Measurements from ENCODE around the gene RAD23B.
A peak's percentile ranks its signal among the peaks of the same experiment; 100 is the strongest.

Gene RAD23B

GRCh38 chr9:107269254-107269653, 13.8 kb upstream of the RAD23B start:
- DNase-seq (ENCODE audit: low read depth in 2 of 2) = no peak

DNA sequence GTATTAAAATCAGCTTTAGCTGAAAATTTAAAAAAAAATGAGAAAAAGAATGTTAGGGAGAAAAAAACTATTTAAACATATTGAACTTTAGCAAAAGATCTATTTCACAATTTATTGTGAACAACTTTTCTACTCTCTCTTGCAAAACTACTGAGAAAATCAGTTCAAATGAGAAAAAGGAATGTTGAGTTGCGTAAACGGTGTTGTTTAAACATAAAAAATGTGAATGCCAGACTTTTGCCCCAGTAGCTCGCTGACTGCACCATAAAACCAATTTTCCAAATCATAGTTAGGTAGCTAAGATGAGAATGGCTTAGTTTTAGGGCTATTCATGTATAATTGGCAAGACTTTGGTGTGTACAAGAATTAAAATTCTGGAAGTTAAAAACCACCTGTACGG, 13.4 kb upstream of the RAD23B start:
- no peak for DNase-seq (ENCODE audit: low read depth in 2 of 2)

GRCh38 chr9:107270082-107270481, 13.0 kb upstream of the RAD23B start:
- no peak for DNase-seq (ENCODE audit: low read depth in 2 of 2)

- no peak for DNase-seq (ENCODE audit: low read depth in 2 of 2)
Measured at GRCh38 chr9:107270580-107270979, 12.5 kb upstream of the RAD23B start.

GRCh38 chr9:107273634-107274033, 9.4 kb upstream of the RAD23B start:
- DNase-seq (ENCODE audit: low read depth in 2 of 2) = no peak

DNA sequence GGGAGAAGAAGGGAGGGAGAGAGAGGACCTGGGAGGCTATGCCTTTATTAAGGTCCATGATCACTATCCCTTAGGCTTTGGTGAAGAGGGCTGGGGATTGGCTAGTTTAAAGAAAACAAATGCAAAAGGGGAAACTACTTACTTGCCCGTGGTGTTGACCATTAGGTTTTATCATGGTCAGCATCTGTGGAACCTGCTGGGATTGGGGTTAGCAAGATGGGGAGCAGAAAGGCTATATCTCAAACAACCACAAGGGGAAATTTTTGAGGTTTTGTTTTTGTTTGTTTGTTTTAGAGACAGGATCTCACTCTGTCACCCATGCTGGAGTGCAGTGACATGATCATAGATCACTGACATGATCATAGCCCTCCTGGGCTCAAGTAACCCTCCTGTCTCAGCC, 9.0 kb upstream of the RAD23B start:
- no peak for DNase-seq (ENCODE audit: low read depth in 2 of 2)

DNA sequence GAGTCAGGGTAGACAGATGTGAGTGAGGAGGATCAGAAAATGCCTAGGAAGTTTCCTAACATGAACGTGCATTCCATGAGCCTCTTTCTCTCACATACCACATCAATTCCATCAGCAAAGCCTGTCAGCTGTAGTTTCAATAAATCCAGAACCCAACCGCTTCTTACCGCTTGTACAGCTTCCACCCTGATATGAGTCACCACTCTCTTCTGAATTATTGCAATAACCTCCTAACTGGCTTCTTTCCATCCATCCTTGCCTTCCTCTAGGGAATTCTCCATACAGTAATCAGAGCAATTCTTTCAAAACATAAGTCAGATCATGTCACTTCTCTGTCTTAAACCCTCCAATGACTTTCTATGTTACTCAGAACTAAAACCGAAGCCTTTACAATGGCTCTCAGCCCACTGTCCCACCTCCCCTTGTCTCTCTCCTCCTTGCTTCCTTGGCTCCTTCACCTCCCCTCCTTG, 8.1 kb upstream of the RAD23B start:
- no peak for DNase-seq (ENCODE audit: low read depth in 2 of 2)

DNA sequence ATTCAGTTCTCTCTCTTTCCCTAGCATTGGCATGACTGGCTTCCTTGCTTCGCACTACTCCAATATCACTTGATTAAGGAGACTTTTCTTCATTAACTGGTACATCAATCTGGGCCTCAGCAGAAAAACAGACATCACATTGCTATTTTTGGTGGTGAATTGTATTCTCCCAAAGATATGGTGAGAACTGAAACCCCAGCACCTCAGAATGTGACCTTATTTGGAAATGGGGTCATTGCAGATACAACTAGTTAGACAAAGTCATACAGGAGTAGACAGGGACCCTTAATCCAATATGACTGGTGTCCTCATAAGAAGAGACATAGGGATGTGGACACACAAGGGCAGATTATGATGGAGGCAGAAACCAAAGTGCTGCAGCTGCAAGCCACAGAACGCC, 7.5 kb upstream of the RAD23B start:
- no peak for DNase-seq (ENCODE audit: low read depth in 2 of 2)

- DNase-seq (ENCODE audit: low read depth in 2 of 2) = no peak
Measured at GRCh38 chr9:107276966-107277710, 5.9 kb upstream of the RAD23B start.

DNA sequence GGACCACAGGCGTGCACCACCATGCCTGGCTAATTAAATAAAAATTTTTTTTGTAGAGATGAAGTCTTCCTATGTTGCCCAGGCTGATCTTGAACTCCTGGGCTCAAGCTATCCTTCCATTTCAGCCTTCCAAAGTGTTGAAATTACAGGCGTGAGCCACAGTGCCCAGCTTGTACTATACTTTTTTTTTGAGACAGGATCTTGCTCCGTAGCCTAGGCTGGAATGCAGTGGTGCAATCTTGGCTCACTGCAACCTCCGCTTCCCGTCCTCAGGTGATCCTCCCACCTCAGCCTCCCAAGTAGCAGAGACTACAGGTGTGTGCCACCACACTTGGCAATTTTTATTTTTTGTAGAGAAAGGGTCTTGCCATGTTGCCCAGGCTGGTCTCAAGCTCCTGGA, 5.3 kb upstream of the RAD23B start:
- no peak for DNase-seq (ENCODE audit: low read depth in 2 of 2)

DNA sequence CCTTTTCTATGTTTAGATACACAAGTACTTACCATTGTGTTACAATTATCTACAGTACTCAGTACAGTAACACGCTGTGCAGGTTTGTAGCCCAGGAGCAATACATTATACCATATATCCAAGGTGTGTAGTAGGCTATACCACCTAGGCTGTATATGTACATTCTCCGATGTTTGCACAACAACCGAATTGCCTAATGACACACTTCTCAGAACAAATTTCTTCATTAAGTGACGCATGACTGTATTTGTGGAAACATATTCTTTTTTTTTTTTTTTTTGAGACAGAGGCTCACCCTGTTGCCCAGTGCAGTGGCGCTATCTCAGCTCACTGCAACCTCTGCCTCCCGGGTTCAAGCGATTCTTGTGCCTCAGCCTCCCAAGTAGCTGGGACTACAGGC, 4.0 kb upstream of the RAD23B start:
- no peak for DNase-seq (ENCODE audit: low read depth in 2 of 2)

DNA sequence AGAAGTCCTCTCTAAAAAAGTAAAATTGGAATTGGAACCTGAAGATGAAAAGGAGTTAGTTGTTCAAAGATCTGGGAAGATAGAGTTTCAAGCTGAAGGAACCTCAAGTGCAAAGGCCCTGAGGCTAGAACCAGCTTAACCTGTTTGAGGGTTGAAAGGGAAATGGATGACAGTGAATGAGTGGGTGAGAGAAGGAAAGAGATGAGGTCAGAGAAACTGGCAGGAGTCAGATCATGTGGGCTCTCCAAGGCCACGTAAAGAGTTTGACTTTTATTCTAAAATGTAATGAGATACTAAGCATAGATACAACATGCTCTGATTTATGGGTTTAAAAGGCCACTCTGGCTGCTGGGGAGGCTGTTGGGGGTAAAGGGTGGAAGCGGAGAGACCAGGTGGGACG, 2.5 kb upstream of the RAD23B start:
- DNase-seq (ENCODE audit: low read depth in 2 of 2) = no peak

DNA sequence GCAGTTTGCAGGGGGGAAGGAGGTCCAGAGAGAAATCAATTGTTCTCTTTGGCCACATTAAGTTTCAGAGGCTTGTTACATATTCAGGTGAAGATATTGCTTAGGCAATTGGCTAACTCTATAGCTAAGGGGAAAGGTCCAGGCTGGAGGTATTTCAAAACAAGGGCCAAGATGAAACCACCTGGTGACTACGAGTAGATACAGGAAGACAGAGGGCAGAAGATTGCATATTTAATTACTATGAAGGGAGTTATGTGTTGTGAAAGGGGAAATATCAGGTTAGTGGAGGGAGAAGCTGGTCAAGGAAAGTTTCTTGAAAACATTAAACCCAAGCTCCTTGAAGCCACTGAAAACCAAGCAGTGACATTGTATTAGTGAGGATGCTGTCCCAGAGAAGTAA, 1.9 kb upstream of the RAD23B start:
- no peak for DNase-seq (ENCODE audit: low read depth in 2 of 2)

- no peak for DNase-seq (ENCODE audit: low read depth in 2 of 2)
Measured at GRCh38 chr9:107281922-107282667, 984 bp upstream of the RAD23B start.

- DNase-seq (ENCODE audit: low read depth in 2 of 2) = peak; percentile 19 to 20
Measured at GRCh38 chr9:107283623-107284616, 841 bp downstream of the RAD23B start.

DNA sequence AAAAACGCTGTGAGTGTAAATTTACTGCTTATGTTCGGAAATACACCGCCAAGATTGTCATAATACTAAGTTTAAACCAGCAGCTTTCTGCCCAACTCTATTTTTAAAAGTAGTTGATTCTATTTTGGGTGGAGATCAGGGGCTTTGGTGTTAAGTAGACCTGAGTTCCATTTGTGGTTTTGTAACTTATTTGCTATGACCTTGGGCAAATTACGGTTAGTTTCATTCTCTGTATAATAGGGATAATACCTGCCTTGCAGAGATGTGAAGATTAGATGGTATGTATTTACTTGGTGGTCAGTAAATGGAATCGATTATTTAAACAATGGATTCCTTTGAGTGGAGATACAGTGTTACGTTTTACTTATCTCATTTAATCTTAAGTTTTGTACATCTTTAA, 1.6 kb downstream of the RAD23B start:
- no peak for DNase-seq (ENCODE audit: low read depth in 2 of 2)

DNA sequence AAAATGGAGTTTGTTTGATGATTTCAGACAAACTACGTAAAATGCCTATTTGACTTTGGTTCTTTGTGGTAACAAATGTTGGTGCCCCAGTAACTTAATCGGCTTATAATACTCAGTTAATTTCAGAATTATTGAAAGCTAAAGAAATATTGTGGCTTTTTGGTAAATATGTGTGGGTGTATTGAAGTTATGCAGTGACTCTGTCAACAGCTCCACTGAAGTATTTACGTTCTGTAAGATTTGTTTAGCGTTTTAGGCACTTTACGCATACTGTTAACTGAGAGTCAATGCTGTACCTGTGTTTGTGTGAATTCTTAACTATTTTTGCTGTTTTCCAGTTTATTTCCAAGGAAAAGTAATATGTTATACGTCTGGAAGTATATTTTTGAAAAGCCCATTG, 2.2 kb downstream of the RAD23B start:
- DNase-seq (ENCODE audit: low read depth in 2 of 2) = no peak

GRCh38 chr9:107286057-107286456, 3.0 kb downstream of the RAD23B start:
- no peak for DNase-seq (ENCODE audit: low read depth in 2 of 2)

- DNase-seq (ENCODE audit: low read depth in 2 of 2) = no peak
Measured at GRCh38 chr9:107288701-107289100, 5.6 kb downstream of the RAD23B start.

GRCh38 chr9:107290619-107291018, 7.5 kb downstream of the RAD23B start:
- DNase-seq (ENCODE audit: low read depth in 2 of 2) = no peak

DNA sequence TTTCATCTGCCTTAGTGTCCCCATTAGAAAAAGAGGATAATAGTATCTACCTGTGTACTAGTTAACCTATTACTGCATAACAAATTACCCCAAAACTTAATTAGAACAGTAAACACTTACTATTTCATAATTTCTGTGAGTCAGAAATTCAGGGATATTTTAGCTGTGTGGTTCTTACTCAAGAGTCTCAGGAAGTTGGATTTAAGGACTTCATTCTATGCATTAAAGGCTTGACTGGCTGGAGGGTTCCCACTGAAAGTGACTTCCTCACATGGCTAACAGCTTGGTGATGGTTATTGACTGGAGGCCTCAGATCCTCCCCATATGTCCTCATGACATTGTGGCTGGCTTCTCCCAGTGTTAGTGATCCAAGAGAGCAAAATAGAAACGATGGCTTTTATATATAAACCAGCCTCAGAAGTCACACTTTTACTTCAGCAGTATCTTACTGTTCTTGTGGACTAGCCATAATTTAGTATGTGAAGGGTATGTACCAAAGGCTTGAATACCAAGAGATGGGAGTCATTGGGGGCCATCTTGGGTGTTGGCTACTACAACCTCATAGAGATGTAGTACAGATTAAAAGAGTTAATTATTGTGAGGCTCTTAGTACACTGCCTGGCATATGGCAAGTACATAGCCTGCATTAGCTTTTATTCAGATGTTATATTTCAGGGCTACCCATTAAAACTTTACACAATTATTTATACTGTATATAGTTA, 9.9 kb downstream of the RAD23B start:
- no peak for DNase-seq (ENCODE audit: low read depth in 2 of 2)

Measured in stimulated activated CD8-positive, alpha-beta memory T cell treated with anti-CD3 and anti-CD28 coated beads, Interleukin-7, amount 100 ng/mL, for 1 hour (primary cell).